A673 (cell line): ENCODE measurements around the gene CNNM3. TPM values are rescaled to one million over a fixed set of nuclear protein-coding genes. Genes with fewer than 3 reads are reported as not detected.

Experiments
- BruUV-seq: library from RNA; stranded (reverse); fragments of 400-500 nt; replicated peaks from 2 replicates; lab custom pipeline; 2021; lab: Mats Ljungman, UMichigan
- CTCF ChIA-PET: fragments of 300-600 bp; sonication (Branson Sonifier 250); formaldehyde crosslinking; loops from one replicate; lab custom pipeline; 2022; ENCODE audit warnings: antibody characterized with exemption; lab: Charles Lee
- POLR2A ChIA-PET: fragments of 300-600 bp; sonication (Branson Sonifier 250); formaldehyde crosslinking; loops from one replicate; lab custom pipeline; 2022; ENCODE audit warnings: antibody characterized with exemption; ENCODE audit not compliant: low non-redundant PET; lab: Charles Lee
- DNase-seq: peaks from one replicate; pipeline ENCODE4 v3.0.0-alpha.2; 2015; ENCODE audit warnings: low spot score
- H3K27ac ChIP-seq: fragments of 200-600 bp; sonication (generic); 2 replicates; pipeline ENCODE4 v1.5.1; 2016; ENCODE audit warnings: mixed run types, low read depth, mild to moderate bottlenecking, mixed read lengths, antibody characterized with exemption, low read length; ENCODE audit not compliant: poor library complexity, severe bottlenecking
- H3K27me3 ChIP-seq: fragments of 200-600 bp; sonication (generic); replicated peaks from 2 replicates; pipeline ENCODE4 v1.6.1; 2017; ENCODE audit warnings: mixed run types, low read depth, mild to moderate bottlenecking, mixed read lengths, antibody characterized with exemption, low read length; ENCODE audit not compliant: insufficient read depth, poor library complexity
- H3K36me3 ChIP-seq: fragments of 200-600 bp; sonication (generic); 2 replicates; pipeline ENCODE4 v1.6.1; 2016; ENCODE audit warnings: mixed run types, mild to moderate bottlenecking, mixed read lengths, antibody characterized with exemption, low read length; ENCODE audit not compliant: insufficient read depth, poor library complexity, severe bottlenecking
- H3K4me1 ChIP-seq: fragments of 200-600 bp; sonication (generic); 2 replicates; pipeline ENCODE4 v1.6.1; 2017; ENCODE audit warnings: mixed run types, mild to moderate bottlenecking, mixed read lengths, antibody characterized with exemption, low read length; ENCODE audit not compliant: insufficient read depth, poor library complexity, severe bottlenecking
- H3K4me3 ChIP-seq: fragments of 200-600 bp; sonication (generic); 2 replicates; pipeline ENCODE4 v1.5.1; 2016; ENCODE audit warnings: low read depth, mixed run types, mild to moderate bottlenecking, mixed read lengths, low read length; ENCODE audit not compliant: poor library complexity, severe bottlenecking
- H3K9me3 ChIP-seq: fragments of 200-600 bp; sonication (generic); 2 replicates; pipeline ENCODE4 v1.6.1; 2016; ENCODE audit warnings: mixed run types, low read depth, mild to moderate bottlenecking, mixed read lengths, antibody characterized with exemption, low read length; ENCODE audit not compliant: poor library complexity, severe bottlenecking
- CTCF ChIP-seq: fragments of 300-800, 200-600 bp; sonication (generic); conservative IDR thresholded peaks from 2 replicates; pipeline ENCODE4 v1.5.1; 2017; ENCODE audit warnings: low read depth, mild to moderate bottlenecking, antibody characterized with exemption, low read length, moderate library complexity, mixed read lengths
- EZH2 ChIP-seq: fragments of 200-600 bp; sonication (generic); IDR thresholded peaks from 2 replicates; pipeline ENCODE4 v1.6.1; 2017; ENCODE audit warnings: borderline replicate concordance, low read depth, mild to moderate bottlenecking, mixed read lengths, antibody characterized with exemption, low read length; ENCODE audit not compliant: poor library complexity, severe bottlenecking
- intact Hi-C: fragments of 100-400 bp; cut with micrococcal nuclease; formaldehyde crosslinking; loops from one replicate; pipeline ENCODE4 v1.10.0; 2022; ENCODE audit not compliant: unreplicated experiment
- total RNA-seq: library from RNA; stranded (reverse); gene quantifications from 2 replicates; pipeline ENCODE4 v1.2.3, GENCODE V29; 2021

CNNM3 gene
- total RNA-seq, 1 experiment from 2014 or later, result 20.9 TPM

DNA sequence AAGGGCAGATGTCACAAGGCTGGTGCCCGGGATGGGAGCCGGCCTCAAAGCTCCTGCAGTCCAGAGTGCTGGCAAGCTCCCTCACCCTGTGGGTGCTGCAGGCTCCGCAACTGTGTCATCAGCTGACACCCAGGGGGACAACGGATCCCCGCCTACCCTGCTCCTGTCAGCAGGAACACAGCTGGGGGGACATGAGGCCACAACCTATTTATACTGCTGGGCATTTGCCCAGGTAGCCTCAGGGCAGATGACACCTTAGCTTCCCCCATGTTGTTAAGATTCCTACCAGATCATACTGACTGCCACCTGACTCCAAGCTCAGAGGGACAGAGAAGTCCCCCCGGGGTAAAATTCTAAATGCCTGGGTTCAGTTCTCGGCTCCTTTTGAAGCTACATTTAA, 26.5 kb downstream of the CNNM3 start:
- intact Hi-C loops, result no loop called here
- Histone ChIP-seq H3K27me3 (no peaks in the 10 kb centered on the region), H3K27ac (no peak overlapping the region), H3K36me3 (peaks cover 4% of the 10 kb centered on the region), H3K9me3 (no peaks in the 10 kb centered on the region), H3K4me1 (no peaks in the 10 kb centered on the region), H3K4me3 (no peak overlapping the region)
- ChIA-PET CTCF (no interaction called here), POLR2A (no interaction called here)
- DNase-seq, result no peak
- no TSS peak for BruUV-seq
- TF ChIP-seq EZH2 (no peak), CTCF (no peak)

- H3K27me3 ChIP-seq, result no peaks in the 10 kb centered on the region
- no peaks in the 10 kb centered on the region for H3K9me3 ChIP-seq
- POLR2A ChIA-PET, result interaction anchor here (0.5 kb wide), 1 partner anchor 11 kb away, joined by 5 read pairs; no protein-coding TSS in a partner anchor
- no TSS peak for BruUV-seq
- CTCF ChIA-PET, result no interaction called here
- no peaks in the 10 kb centered on the region for H3K4me1 ChIP-seq
- peaks cover 12% of the 10 kb centered on the region for H3K36me3 ChIP-seq
- TF ChIP-seq CTCF, result no peak
- TF ChIP-seq EZH2, result no peak
- no peak within 1 kb of the TSS for H3K4me3 ChIP-seq
- H3K27ac ChIP-seq, result no peak within 1 kb of the TSS
- intact Hi-C loops, result no loop called here
- DNase-seq, result no peak
Measured at GRCh38 chr2:96843538-96844268, 27.6 kb downstream of the CNNM3 start, which contains the start of gene ANKRD23. Gene ANKRD23 (minus strand): TSS chr2:96844021. CDS start chr2:96843992, 29 bp downstream.

- CTCF ChIA-PET, result no interaction called here
- H3K4me3 ChIP-seq, result no peak overlapping the region
- no peaks in the 10 kb centered on the region for H3K4me1 ChIP-seq
- DNase-seq, result no peak
- no peak for TF ChIP-seq EZH2
- no peak for TF ChIP-seq CTCF
- no peak overlapping the region for H3K27ac ChIP-seq
- no peaks in the 10 kb centered on the region for H3K27me3 ChIP-seq
- no peaks in the 10 kb centered on the region for H3K9me3 ChIP-seq
- POLR2A ChIA-PET, result no interaction called here
- H3K36me3 ChIP-seq, result peaks cover 12% of the 10 kb centered on the region
- intact Hi-C loops, result no loop called here
- no TSS peak for BruUV-seq
Measured at GRCh38 chr2:96844405-96844808, 28.3 kb downstream of the CNNM3 start.
